Measurements from ENCODE around the gene COP1.

GRCh38 chr1:175963740-175964139, 243.3 kb downstream of the COP1 start:
- no peak for TF ChIP-seq EP300 (IDR thresholded peaks at IDR 0.05)
- TF ChIP-seq, protein P1, sequence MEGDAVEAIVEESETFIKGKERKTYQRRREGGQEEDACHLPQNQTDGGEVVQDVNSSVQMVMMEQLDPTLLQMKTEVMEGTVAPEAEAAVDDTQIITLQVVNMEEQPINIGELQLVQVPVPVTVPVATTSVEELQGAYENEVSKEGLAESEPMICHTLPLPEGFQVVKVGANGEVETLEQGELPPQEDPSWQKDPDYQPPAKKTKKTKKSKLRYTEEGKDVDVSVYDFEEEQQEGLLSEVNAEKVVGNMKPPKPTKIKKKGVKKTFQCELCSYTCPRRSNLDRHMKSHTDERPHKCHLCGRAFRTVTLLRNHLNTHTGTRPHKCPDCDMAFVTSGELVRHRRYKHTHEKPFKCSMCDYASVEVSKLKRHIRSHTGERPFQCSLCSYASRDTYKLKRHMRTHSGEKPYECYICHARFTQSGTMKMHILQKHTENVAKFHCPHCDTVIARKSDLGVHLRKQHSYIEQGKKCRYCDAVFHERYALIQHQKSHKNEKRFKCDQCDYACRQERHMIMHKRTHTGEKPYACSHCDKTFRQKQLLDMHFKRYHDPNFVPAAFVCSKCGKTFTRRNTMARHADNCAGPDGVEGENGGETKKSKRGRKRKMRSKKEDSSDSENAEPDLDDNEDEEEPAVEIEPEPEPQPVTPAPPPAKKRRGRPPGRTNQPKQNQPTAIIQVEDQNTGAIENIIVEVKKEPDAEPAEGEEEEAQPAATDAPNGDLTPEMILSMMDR (IDR thresholded peaks at IDR 0.05), result no peak

All from tibial nerve (tissue), 4 donors.